Osteocyte (in vitro differentiated cells): ENCODE measurements around the gene CD59. TPM values are rescaled to one million over a fixed set of nuclear protein-coding genes. Genes with fewer than 3 reads are reported as not detected.

ENCODE experiments used
- DNase-seq: peaks from one replicate; pipeline ENCODE4 v3.0.0; 2021; ENCODE audit warnings: mixed read lengths; ENCODE audit not compliant: unreplicated experiment; ENCODE audit errors: extremely low spot score
- H3K27ac Mint-ChIP-seq: one replicate; pipeline ENCODE4 v1.8.0; 2021; ENCODE audit warnings: mild to moderate bottlenecking, mixed read lengths; ENCODE audit not compliant: unreplicated experiment
- H3K27me3 Mint-ChIP-seq: one replicate; pipeline ENCODE4 v1.8.0; 2021; ENCODE audit warnings: mixed read lengths; ENCODE audit not compliant: unreplicated experiment
- H3K36me3 Mint-ChIP-seq: one replicate; pipeline ENCODE4 v1.8.0; 2021; ENCODE audit warnings: mixed read lengths; ENCODE audit not compliant: unreplicated experiment
- H3K4me1 Mint-ChIP-seq: one replicate; pipeline ENCODE4 v1.8.0; 2021; ENCODE audit warnings: mixed read lengths; ENCODE audit not compliant: unreplicated experiment
- H3K4me3 Mint-ChIP-seq: one replicate; pipeline ENCODE4 v1.8.0; 2021; ENCODE audit warnings: mild to moderate bottlenecking, moderate library complexity, mixed read lengths; ENCODE audit not compliant: unreplicated experiment
- H3K9me3 Mint-ChIP-seq: one replicate; pipeline ENCODE4 v1.8.0; 2021; ENCODE audit warnings: mixed read lengths; ENCODE audit not compliant: unreplicated experiment
- total RNA-seq: library from RNA; stranded (reverse); gene quantifications from 2 replicates; pipeline ENCODE4 v1.2.1, GENCODE V29; 2021
- TF ChIP-seq, protein P1 (sequence below): fragments of 200-600 bp; sonication (generic); IDR thresholded peaks from 2 replicates; pipeline ENCODE4 v1.5.0; 2021; ENCODE audit warnings: antibody characterized with exemption, mild to moderate bottlenecking, moderate library complexity

The CD59 gene
- total RNA-seq, 1 donor from 2014 or later = 857 TPM

DNA sequence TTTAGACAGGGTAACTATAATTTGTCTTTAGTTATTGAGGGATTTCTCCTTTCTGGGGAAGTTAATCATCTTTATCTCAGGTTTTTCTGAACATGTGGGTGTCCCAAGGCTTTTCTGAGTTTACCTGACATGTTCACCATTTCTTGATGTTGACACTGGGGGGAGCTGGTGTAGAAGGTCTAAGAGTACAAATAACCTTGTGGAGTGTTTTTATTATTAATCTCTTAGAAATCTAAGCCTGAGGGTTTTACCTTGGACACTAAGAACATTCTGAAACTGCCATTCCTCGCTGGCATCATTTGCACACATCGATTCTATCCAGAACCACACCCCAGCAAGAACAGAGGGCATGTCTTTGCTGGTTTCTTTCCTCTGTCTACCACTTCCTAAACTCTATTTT is 20.0 kb downstream of the CD59 start:
- H3K9me3 Mint-ChIP-seq = no peaks in the 10 kb centered on the region
- H3K4me1 Mint-ChIP-seq = peaks cover 47% of the 10 kb centered on the region
- no peaks in the 10 kb centered on the region for H3K27me3 Mint-ChIP-seq
- peak overlapping the region; percentile 62 for H3K27ac Mint-ChIP-seq
- no peak for DNase-seq
- H3K4me3 Mint-ChIP-seq = no peak overlapping the region
- TF ChIP-seq, protein P1, sequence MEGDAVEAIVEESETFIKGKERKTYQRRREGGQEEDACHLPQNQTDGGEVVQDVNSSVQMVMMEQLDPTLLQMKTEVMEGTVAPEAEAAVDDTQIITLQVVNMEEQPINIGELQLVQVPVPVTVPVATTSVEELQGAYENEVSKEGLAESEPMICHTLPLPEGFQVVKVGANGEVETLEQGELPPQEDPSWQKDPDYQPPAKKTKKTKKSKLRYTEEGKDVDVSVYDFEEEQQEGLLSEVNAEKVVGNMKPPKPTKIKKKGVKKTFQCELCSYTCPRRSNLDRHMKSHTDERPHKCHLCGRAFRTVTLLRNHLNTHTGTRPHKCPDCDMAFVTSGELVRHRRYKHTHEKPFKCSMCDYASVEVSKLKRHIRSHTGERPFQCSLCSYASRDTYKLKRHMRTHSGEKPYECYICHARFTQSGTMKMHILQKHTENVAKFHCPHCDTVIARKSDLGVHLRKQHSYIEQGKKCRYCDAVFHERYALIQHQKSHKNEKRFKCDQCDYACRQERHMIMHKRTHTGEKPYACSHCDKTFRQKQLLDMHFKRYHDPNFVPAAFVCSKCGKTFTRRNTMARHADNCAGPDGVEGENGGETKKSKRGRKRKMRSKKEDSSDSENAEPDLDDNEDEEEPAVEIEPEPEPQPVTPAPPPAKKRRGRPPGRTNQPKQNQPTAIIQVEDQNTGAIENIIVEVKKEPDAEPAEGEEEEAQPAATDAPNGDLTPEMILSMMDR = peak; percentile 49
- H3K36me3 Mint-ChIP-seq = peaks cover 39% of the 10 kb centered on the region

DNA sequence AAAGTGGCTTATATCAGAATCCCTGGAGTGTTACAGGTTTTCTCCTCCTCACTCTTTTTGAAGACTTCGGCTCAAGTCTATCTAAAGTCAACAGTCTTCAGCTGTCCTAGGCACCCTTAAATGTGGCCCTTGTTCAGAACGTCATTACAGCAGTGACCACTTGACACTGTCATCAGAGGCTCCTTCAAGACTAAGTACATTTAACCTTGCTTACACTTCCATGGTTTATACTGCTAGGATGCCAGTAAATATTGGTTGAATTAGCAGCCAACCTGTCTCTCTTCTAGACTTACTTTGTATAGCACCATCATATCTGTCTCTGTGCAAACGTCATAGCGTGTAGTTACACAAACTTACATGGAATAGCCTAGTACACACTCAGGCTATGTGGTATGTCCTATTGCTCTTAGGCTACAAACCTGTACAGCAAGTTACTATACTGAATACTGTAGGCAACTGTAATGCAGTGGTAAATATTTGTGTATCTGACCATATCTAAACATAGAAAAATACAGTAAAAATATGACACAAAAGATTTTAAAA is 22.3 kb downstream of the CD59 start:
- Mint-ChIP-seq H3K4me1 (peaks cover 39% of the 10 kb centered on the region), H3K36me3 (peaks cover 43% of the 10 kb centered on the region), H3K9me3 (no peaks in the 10 kb centered on the region), H3K4me3 (no peak overlapping the region), H3K27ac (no peak overlapping the region), H3K27me3 (no peaks in the 10 kb centered on the region)
- no peak for DNase-seq
- TF ChIP-seq, protein P1 = no peak

DNA sequence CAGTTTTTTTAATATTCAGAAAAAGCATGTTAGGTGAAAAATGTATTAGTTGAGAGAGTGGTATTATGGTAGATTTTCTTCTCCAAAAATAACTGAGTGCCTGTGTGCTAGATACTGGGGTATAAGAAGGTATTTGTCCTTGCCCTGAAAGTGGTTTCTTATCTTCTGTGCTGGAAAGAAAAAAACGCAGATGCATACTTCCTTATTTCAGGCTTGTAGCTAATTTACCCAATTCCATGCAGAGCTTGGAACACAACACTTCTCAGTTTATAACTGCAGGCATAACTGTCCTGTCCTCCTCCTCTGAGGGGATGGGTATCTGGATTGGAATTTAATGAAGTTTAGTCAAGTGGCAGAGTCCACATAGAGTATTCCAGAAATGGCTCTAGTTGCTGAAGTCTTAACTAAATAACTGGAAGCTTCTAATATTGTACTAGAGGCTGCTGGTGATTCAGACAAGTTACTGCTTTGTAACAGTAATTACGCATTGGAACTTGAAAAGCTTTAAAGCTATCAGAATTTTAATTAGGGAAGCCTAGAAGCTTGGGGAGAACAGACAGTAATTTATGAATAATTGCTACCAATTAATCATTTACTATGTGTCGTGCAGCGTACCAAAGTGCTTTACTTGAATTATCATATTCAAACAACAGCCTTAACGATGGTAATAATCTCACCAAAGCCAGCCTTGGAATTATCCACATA is 22.9 kb downstream of the CD59 start:
- Mint-ChIP-seq H3K9me3 (no peaks in the 10 kb centered on the region), H3K27ac (peak overlapping the region; percentile 6), H3K36me3 (peaks cover 42% of the 10 kb centered on the region), H3K27me3 (no peaks in the 10 kb centered on the region), H3K4me3 (no peak overlapping the region), H3K4me1 (peaks cover 38% of the 10 kb centered on the region)
- TF ChIP-seq, protein P1 = no peak
- DNase-seq = no peak

DNA sequence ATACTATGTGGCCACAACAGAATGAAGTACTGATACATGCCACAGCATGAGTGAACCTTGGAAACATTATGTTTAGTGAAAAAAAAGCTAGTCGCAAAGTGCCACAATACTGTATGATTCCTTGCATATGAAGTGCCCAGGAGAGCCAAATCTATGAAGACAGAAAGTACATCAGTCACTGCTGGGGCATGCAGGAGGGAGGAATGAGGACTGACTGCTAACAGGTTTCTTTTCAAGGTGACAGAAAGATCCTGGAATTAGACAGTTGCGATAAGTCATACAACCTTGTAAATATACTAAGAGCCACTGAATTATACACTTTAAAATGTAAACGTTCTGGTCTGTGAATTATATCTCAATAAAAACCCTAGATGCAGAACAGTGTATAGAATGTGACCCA is 23.8 kb downstream of the CD59 start:
- no peak overlapping the region for H3K27ac Mint-ChIP-seq
- H3K4me1 Mint-ChIP-seq = peaks cover 38% of the 10 kb centered on the region
- H3K4me3 Mint-ChIP-seq = no peak overlapping the region
- H3K9me3 Mint-ChIP-seq = no peaks in the 10 kb centered on the region
- H3K36me3 Mint-ChIP-seq = peaks cover 42% of the 10 kb centered on the region
- no peaks in the 10 kb centered on the region for H3K27me3 Mint-ChIP-seq
- DNase-seq = no peak
- TF ChIP-seq, protein P1 = no peak

DNA sequence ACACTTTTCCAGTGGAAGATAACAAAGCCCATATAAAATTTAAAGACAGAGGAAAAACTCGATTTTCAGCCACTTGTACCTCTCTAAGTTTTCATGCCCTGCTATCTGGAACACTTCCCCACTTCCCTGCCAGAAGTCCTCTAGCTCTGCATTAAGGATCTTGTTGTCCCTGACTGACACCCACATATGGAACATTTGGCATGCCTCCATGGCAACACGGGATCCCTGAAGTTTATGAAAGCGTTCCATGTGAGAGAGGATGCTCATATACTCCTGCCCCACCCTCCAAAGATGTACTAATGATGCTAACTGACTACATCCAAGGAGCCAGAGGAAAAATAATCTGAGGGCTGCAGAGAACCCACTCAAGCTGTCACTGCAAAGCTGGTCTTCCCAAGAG is 26.8 kb downstream of the CD59 start:
- Mint-ChIP-seq H3K27ac (no peak overlapping the region), H3K4me3 (no peak overlapping the region), H3K4me1 (peaks cover 47% of the 10 kb centered on the region), H3K9me3 (no peaks in the 10 kb centered on the region), H3K36me3 (peaks cover 40% of the 10 kb centered on the region), H3K27me3 (no peaks in the 10 kb centered on the region)
- DNase-seq = no peak
- TF ChIP-seq, protein P1 = no peak
